Stimulated activated CD4-positive, alpha-beta T cell treated with anti-CD3 and anti-CD28 coated beads, Interleukin-15, amount 100 ng/mL, for 24 hours (primary cell): Measurements from ENCODE around the gene PC.

ENCODE experiments used
- DNase-seq: peaks from one replicate; pipeline ENCODE4 v3.0.0-alpha.2; 2020

Gene PC

GRCh38 chr11:66863428-66864125 lies 94.6 kb downstream of the PC start:
- DNase-seq, result no peak

GRCh38 chr11:66862559-66863037 lies 95.6 kb downstream of the PC start:
- DNase-seq, result no peak

GRCh38 chr11:66861774-66862558 lies 96.2 kb downstream of the PC start:
- DNase-seq, result no peak

- DNase-seq, result no peak
Measured at GRCh38 chr11:66861038-66861773, 97.0 kb downstream of the PC start.

GRCh38 chr11:66860449-66860831 lies 97.7 kb downstream of the PC start:
- DNase-seq, result no peak

- DNase-seq, result no peak
Measured at GRCh38 chr11:66859686-66860448, 98.3 kb downstream of the PC start.

GRCh38 chr11:66858939-66859685 lies 99.1 kb downstream of the PC start:
- DNase-seq, result no peak

GRCh38 chr11:66858186-66858938 lies 99.8 kb downstream of the PC start:
- DNase-seq, result no peak

- no peak for DNase-seq
Measured at GRCh38 chr11:66857927-66858185, 100.3 kb downstream of the PC start.

GRCh38 chr11:66857234-66857926 lies 100.8 kb downstream of the PC start:
- DNase-seq, result peak; percentile 31

- no peak for DNase-seq
Measured at GRCh38 chr11:66856496-66857233, 101.5 kb downstream of the PC start, which contains the start of gene LRFN4. LRFN4 (plus strand) TSS chr11:66857064; CDS start chr11:66857745, 681 bp downstream.

- peak; percentile 94 for DNase-seq
Measured at GRCh38 chr11:66855574-66856495, 102.3 kb downstream of the PC start.

GRCh38 chr11:66854729-66855211 lies 103.4 kb downstream of the PC start:
- no peak for DNase-seq

- DNase-seq, result no peak
Measured at GRCh38 chr11:66854231-66854661, 103.9 kb downstream of the PC start.

GRCh38 chr11:66853242-66854229 lies 104.6 kb downstream of the PC start:
- no peak for DNase-seq

- DNase-seq, result no peak
Measured at GRCh38 chr11:66852466-66853241, 105.5 kb downstream of the PC start.
